ENCODE measurements around the gene MRAS. TPM values are rescaled to one million over a fixed set of nuclear protein-coding genes. Genes with fewer than 3 reads are reported as not detected.

MRAS gene
- polyA plus RNA-seq, 1 of the 3 experiments (the other 2 are of a cell fraction), result 25.0 TPM

GRCh38 chr3:138329127-138329983, 19.0 kb upstream of the MRAS start, which contains the start of gene NME9:
Gene NME9, minus strand, starts transcription at chr3:138329851. Its CDS starts 516 bp downstream, at chr3:138329335.
- ChIA-PET CTCF (interaction anchor here (1.0 to 4.8 kb wide), 9 partner anchors 12 to 156 kb away, joined by 3 to 27 read pairs (median 3); partner anchors contain the start of genes ESYT3 and MRAS), POLR2A (interaction anchor here (1.3 kb wide), 1 partner anchor 19 kb away, joined by 4 read pairs; the partner anchor contains the start of gene MRAS)
- DNase-seq, result peak; percentile 97
- TF ChIP-seq MXI1 (IDR thresholded peaks at IDR 0.05; ENCODE audit: low read depth, low read length) (no peak), FOXJ3 (CRISPR knock-in tag; IDR thresholded peaks at IDR 0.05) (no peak), EP300 (IDR thresholded peaks at IDR 0.05; ENCODE audit: borderline replicate concordance in 1 of 2, low read depth in 1 of 2, low read length in 1 of 2) (no peak), FOSL2 (IDR thresholded peaks at IDR 0.05; ENCODE audit: borderline replicate concordance, low read depth) (no peak), IRF3 (IDR thresholded peaks at IDR 0.05; ENCODE audit: low read depth, low read length) (no peak), MAX (IDR thresholded peaks at IDR 0.05; ENCODE audit: low read depth) (peak; percentile 21; the same call in 1 of the 2 replicates), EZH2phosphoT487 (IDR thresholded peaks at IDR 0.05; ENCODE audit: borderline replicate concordance, low read depth) (no peak), ELF1 (IDR thresholded peaks at IDR 0.05) (no peak), USF1 (IDR thresholded peaks at IDR 0.05; ENCODE audit: borderline replicate concordance, low read depth) (no peak), TEAD4 (IDR thresholded peaks at IDR 0.05; ENCODE audit: borderline replicate concordance, insufficient read depth) (no peak), RAD21 (IDR thresholded peaks at IDR 0.05; ENCODE audit: low read length) (peak; percentile 50), GABPA (IDR thresholded peaks at IDR 0.05; ENCODE audit: low read depth) (no peak), ZBTB33 (IDR thresholded peaks at IDR 0.05; ENCODE audit: borderline replicate concordance, low read depth) (no peak), USF2 (IDR thresholded peaks at IDR 0.05; ENCODE audit: borderline replicate concordance, low read depth, low read length) (no peak), CHD2 (IDR thresholded peaks at IDR 0.05; ENCODE audit: low read length, partially characterized antibody) (peak; percentile 9), POLR2AphosphoS5 (IDR thresholded peaks at IDR 0.05; ENCODE audit: low read depth, low read length) (no peak), SIN3A (IDR thresholded peaks at IDR 0.05; ENCODE audit: borderline replicate concordance, low read depth, low read length) (peak; percentile 49; the same call in 1 of the 2 replicates), JUND (IDR thresholded peaks at IDR 0.05) (no peak), GATA2 (CRISPR knock-in tag; IDR thresholded peaks at IDR 0.05) (no peak), NFIC (IDR thresholded peaks at IDR 0.05; ENCODE audit: borderline replicate concordance) (no peak), SMC3 (IDR thresholded peaks at IDR 0.05; ENCODE audit: low read depth, low read length) (peak; percentile 18; the same call in 1 of the 2 replicates), RCOR1 (IDR thresholded peaks at IDR 0.05; ENCODE audit: low read length) (no peak), PBX3 (IDR thresholded peaks at IDR 0.05) (no peak), FOXM1 (IDR thresholded peaks at IDR 0.05; ENCODE audit: low read depth) (no peak), RFX5 (IDR thresholded peaks at IDR 0.05; ENCODE audit: low read length) (no peak), TCF12 (IDR thresholded peaks at IDR 0.05) (no peak), RXRA (IDR thresholded peaks at IDR 0.05; ENCODE audit: borderline replicate concordance, low read depth) (no peak), NRF1 (IDR thresholded peaks at IDR 0.05; ENCODE audit: low read depth, low read length) (peak; percentile 21; the same call in 1 of the 2 replicates)

More at GRCh38 chr3:138329127-138329983, 19.0 kb upstream of the MRAS start, which contains the start of gene NME9:
- 4% methylated on average over 18 of the region's 62 CpGs for WGBS (ENCODE audit: low lambda C conversion rate)
- H3K36me3 ChIP-seq (replicated peaks in 1 of 2; ENCODE audit: control insufficient read depth in 1 of 2, insufficient read depth in 2 of 2, low read length in 1 of 2), result no peaks in the 10 kb centered on the region
- H3K79me2 ChIP-seq (ENCODE audit: insufficient read depth), result no peaks in the 10 kb centered on the region
- peak within 1 kb of the TSS; percentile 99 for H2AFZ ChIP-seq (ENCODE audit: low read depth)
- H3K9me3 ChIP-seq, result no peaks in the 10 kb centered on the region
- H3K4me2 ChIP-seq, result peak within 1 kb of the TSS; percentile 99
- no peaks in the 10 kb centered on the region for H4K20me1 ChIP-seq (ENCODE audit: insufficient read depth)
- peak within 1 kb of the TSS; percentile 77 for H3K9ac ChIP-seq
- H3K4me3 ChIP-seq (ENCODE audit: low read depth in 2 of 2, low read length in 1 of 2), result peak within 1 kb of the TSS; percentile 87
- H3K27me3 ChIP-seq (ENCODE audit: insufficient read depth), result no peaks in the 10 kb centered on the region
- H3K27ac ChIP-seq (ENCODE audit: low read depth in 2 of 2, low read length in 1 of 2), result peak within 1 kb of the TSS in 1 of 2 experiments; percentile 68; a peak in 1 of 4 replicates
- peaks cover 3 to 5% of the 10 kb centered on the region in 2 experiments; a peak in 2 of 4 replicates for H3K4me1 ChIP-seq (ENCODE audit: control insufficient read depth in 1 of 2, insufficient read depth in 2 of 2, low read depth in 1 of 2, low read length in 1 of 2)
- H3K9me2 ChIP-seq, result no peaks in the 10 kb centered on the region
- H3F3A ChIP-seq (replicated peaks; ENCODE audit: insufficient read depth), result peaks cover 7% of the 10 kb centered on the region

Measured in SK-N-SH (cell line).